Epithelial cell of esophagus (primary cell): Measurements from ENCODE around the gene CCDC88A.
"Not testable (repeated sequence)": the region's sequence is repeated elsewhere in the genome, so short reads cannot be mapped to it uniquely, and the experiment has no call there.

Experiments
- DNase-seq: peaks from one replicate; pipeline ENCODE4 v3.0.0; 2010; ENCODE audit warnings: low read depth
- H3K4me3 ChIP-seq: 2 replicates; pipeline ENCODE4 v1.5.1; 2011; ENCODE audit warnings: mild to moderate bottlenecking, low read length, control low read depth
- TF ChIP-seq, protein P1 (sequence below): IDR thresholded peaks from 2 replicates; pipeline ENCODE4 v1.5.1; 2011; ENCODE audit warnings: low read depth, mild to moderate bottlenecking, low read length, control low read depth, inconsistent platforms; ENCODE audit not compliant: insufficient read depth; ENCODE audit errors: missing control alignments

CCDC88A gene

DNA sequence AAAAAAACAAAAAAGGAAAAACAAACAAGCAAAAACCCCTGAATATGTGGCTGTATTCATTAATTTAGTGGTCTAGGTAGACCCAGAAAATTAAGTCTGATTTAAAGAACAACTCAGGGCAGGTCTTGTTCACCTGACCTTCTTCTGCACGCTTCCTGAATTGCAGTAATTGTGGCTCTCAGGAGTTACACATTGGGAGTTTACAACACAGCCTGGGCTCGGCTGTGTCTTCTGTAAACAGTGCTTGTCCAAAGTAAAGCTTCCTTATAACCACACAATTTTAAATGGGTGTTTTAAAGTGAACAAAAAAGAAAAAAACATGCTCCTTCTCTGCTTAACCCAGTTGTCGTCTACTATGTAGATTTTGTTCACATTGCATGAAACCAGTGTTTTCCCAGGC, 142.3 kb downstream of the CCDC88A start:
- no peak overlapping the region for H3K4me3 ChIP-seq
- DNase-seq: no peak
- TF ChIP-seq, protein P1, sequence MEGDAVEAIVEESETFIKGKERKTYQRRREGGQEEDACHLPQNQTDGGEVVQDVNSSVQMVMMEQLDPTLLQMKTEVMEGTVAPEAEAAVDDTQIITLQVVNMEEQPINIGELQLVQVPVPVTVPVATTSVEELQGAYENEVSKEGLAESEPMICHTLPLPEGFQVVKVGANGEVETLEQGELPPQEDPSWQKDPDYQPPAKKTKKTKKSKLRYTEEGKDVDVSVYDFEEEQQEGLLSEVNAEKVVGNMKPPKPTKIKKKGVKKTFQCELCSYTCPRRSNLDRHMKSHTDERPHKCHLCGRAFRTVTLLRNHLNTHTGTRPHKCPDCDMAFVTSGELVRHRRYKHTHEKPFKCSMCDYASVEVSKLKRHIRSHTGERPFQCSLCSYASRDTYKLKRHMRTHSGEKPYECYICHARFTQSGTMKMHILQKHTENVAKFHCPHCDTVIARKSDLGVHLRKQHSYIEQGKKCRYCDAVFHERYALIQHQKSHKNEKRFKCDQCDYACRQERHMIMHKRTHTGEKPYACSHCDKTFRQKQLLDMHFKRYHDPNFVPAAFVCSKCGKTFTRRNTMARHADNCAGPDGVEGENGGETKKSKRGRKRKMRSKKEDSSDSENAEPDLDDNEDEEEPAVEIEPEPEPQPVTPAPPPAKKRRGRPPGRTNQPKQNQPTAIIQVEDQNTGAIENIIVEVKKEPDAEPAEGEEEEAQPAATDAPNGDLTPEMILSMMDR: no peak

DNA sequence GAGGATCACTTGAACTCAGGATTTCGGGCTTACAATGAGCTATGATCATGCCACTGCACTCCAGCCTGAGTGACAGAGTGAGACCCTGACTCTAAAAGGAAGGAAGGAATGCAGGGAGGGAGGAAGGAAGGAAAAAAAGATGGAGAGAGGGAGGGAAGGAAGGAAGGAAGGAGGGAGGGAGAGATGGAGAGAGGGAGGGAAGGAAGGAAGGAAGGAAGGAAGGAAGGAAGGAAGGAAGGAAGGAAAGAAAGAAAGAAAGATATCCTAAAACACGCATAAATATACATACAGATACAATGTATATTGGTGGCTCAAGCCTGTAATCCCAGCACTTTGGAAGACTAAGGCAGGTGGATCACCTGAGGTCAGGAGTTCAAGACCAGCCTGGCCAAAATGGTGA, 145.3 kb downstream of the CCDC88A start:
- H3K4me3 ChIP-seq, DNase-seq: not testable (repeated sequence)

DNA sequence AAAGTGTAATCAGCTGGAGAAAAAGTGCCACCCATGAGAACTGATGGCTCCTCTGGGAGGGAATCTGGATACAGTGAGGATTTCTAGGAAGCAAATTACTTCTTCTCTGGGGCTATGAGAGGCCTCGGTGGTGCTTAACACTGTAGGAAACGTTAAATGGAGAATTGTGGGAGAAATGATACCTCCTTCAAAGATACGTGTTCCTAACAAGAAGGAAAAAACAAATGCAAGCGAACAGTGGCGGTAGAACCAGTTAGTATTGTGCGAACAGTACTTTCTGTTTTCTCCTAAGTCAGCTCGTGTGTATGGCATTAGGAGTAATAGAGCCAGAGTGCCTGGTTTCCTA, 150.0 kb downstream of the CCDC88A start:
- DNase-seq: peak; percentile 13
- peak overlapping the region; percentile 81 for H3K4me3 ChIP-seq
- TF ChIP-seq, protein P1: no peak

DNA sequence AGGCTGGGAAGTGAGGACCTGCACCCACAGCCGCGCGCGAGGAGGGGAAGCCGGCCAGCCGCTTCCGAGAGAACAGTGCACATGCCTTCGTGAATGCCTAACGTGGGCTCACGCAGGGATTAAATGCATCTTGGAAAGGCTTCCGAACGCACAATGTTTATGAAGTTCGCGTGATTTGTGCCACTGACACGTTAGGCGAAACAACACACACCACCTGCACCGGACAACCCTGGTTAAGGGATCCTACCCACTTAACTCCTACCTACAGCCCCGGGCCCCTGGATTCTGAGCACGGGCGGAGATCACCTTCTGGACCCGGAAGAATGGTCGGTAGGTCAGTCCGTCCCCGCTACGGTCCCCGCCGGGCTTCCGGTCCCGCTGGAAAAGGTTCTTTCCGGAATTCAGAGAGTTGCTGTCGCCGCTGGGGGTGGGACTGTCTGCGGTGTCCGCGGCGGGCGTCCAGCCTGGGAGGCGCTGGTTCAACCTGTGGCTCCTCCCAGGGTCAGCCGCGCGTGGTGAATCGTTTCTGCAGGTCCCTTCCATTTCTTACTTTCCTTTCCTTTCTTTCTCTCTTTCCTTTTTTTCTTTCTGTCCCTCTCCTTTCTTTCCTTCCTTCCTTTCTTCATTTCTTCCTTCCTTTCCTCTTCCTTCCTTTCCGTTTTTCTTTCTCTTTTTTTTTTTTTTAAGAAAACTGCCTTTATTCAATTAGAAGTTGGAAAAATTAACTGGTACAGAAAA, 150.6 kb downstream of the CCDC88A start, which contains the start of gene MTIF2:
Gene MTIF2 (minus strand): TSS at position 325 of the 738 bp plus-strand sequence. CDS start 5,373 bp downstream, outside the sequence.
- TF ChIP-seq, protein P1: no peak
- peak; percentile 92 for DNase-seq
- H3K4me3 ChIP-seq: peak within 1 kb of the TSS; percentile 81

DNA sequence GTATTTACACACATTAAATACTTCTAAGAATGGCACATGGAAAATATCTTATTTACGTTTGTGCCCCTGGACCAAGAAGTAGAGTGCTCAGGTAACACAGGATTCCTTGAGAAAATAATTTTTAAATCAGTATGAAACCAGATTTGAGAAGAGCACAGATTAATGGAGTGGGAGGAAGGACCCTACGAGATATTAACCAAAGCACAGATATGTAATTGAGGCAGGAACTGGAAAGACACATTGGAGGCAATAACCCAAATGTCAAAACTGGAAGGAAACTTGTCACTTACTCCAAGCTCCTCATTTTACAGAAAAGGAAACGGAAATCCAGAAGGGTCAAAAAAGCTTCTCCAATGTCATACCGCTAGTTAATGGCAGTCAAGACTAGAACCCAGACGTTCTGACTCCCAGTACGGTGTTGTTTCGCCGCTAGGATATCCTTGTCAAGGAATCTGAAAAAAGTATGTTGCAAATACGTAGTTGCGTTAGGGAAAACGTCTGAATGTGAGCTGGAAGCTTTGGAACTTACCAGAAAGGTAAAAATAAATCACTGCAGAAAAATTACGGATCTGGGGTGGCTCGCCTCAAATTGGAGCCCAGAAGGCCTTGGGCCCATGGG, 151.3 kb downstream of the CCDC88A start:
- TF ChIP-seq, protein P1: no peak
- peak overlapping the region; percentile 81 for H3K4me3 ChIP-seq
- DNase-seq: no peak

DNA sequence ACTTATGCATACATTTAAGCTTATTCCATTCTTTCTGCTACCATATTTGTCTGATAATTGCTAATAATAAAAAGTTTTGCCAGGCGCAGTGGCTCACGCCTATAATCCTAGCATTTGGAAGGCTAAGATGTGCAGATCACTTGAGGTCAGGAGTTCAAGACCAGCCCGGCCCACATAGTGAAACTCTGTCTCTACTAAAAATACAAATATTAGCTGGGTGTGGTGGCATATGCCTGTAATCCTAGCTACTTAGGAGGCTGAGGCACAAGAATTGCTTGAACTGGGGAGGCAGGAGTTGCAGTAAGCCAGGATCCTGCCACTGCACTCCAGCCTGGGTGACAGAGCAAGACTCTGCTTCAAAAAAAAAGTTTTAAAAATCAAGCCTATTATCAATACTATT, 160.1 kb downstream of the CCDC88A start:
- not testable (repeated sequence) for H3K4me3 ChIP-seq, DNase-seq

DNA sequence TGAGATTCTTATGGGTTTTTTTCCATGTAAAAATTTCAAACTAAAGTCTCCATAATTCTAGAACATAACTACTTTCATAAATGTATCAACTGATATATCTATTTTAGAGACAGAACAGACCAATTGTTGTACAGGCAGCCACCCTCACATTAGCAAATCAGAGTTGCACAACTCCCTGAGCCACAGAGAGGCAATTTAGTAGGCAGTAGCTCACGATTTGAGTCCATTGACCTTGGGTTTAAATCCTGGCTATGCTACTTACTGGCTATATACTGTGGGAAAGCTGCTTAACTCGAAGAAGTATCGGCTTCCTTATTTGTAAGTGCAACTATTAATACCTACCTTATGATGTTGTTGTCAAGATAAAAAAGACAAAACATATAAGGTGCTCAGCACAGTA, 166.8 kb downstream of the CCDC88A start:
- TF ChIP-seq, protein P1: no peak
- no peak overlapping the region for H3K4me3 ChIP-seq
- DNase-seq: no peak

DNA sequence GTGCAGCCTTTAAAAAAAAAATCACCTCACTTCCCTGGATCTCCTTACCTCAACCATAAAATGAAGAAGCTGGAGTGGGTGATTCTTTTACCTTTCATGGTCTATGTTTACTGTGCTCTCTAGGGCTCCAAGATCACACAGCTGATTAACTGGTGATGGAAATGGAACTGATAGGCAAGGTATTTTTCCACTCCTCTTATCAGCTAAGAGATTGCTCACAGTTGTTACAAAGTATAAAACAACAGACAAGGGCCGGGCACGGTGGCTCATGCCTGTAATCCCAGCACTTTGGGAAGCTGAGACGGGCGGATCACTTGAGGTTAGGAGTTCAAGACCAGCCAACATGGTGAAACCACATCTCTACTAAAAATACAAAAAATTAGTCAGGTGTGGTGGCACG, 172.6 kb downstream of the CCDC88A start:
- TF ChIP-seq, protein P1: no peak
- H3K4me3 ChIP-seq: no peak overlapping the region
- no peak for DNase-seq
